ENCODE measurements around the gene ICAM5.
A peak's percentile ranks its signal among the peaks of the same experiment; 100 is the strongest.
"Not testable (repeated sequence)": the region's sequence is repeated elsewhere in the genome, so short reads cannot be mapped to it uniquely, and the experiment has no call there.

Gene ICAM5, protein sequence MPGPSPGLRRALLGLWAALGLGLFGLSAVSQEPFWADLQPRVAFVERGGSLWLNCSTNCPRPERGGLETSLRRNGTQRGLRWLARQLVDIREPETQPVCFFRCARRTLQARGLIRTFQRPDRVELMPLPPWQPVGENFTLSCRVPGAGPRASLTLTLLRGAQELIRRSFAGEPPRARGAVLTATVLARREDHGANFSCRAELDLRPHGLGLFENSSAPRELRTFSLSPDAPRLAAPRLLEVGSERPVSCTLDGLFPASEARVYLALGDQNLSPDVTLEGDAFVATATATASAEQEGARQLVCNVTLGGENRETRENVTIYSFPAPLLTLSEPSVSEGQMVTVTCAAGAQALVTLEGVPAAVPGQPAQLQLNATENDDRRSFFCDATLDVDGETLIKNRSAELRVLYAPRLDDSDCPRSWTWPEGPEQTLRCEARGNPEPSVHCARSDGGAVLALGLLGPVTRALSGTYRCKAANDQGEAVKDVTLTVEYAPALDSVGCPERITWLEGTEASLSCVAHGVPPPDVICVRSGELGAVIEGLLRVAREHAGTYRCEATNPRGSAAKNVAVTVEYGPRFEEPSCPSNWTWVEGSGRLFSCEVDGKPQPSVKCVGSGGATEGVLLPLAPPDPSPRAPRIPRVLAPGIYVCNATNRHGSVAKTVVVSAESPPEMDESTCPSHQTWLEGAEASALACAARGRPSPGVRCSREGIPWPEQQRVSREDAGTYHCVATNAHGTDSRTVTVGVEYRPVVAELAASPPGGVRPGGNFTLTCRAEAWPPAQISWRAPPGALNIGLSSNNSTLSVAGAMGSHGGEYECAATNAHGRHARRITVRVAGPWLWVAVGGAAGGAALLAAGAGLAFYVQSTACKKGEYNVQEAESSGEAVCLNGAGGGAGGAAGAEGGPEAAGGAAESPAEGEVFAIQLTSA

DNA sequence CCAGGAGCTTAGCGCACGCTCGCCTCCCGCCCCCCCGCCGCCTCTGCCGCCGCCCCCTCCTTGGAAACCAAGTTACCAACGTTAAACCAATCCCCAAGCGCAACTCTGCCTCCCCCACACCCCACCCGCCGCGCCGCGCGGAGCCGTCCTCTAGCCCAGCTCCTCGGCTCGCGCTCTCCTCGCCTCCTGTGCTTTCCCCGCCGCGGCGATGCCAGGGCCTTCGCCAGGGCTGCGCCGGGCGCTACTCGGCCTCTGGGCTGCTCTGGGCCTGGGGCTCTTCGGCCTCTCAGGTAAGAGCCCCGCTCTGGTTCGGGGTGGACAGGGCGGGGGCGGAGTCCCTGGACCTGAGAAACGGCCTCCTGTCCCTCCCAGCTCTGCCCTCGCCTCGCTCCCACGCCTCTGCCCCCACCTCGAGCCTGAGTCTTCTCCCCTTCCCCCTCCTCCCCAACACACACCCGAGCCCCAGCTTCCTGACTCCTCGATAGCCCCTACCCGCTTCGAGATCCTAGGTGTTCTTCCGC, at the start of gene ICAM5:
ICAM5 (plus strand) TSS at position 117 of the 521 bp plus-strand sequence; CDS start at position 209, 92 bp downstream.
- DNase-seq, result no peak
- peak within 1 kb of the TSS; percentile 32 for H3K4me3 ChIP-seq (ENCODE audit: low read depth, low read length)
- H3K27me3 ChIP-seq (replicated peaks), result peaks cover 47% of the 10 kb centered on the region

DNA sequence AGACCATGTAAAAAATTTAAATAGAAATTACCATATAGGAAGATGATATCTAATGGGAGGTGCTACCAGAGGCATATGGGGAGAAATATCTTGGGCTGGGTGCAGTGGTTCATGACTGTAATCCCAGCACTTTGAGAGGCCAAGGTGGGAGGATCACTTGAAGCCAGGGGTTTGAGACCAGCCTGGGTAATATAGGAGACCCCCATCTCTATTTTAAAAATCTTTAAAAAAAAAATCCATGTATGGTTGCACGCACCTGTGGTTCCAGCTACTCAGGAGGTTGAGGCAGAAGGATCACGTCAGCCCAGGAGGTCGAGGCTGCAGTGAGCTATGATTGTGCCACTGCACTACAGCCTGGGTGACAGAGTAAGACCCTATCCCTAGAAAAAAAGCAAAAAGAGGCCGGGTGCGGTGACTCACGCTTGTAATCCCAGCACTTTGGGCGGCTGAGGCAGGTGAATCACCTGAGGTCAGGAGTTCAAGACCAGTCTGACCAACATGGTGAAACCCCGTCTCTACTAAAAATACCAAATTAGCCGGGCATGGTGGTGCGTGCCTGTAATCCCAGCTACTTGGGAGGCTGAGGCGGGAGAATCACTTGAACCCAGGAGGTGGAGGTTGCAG, 47.8 kb upstream of the ICAM5 start:
- in situ Hi-C loops (cut with HindIII; ENCODE audit: low pct_ligation_motif_present, low sequenced_read_pairs); H3K27ac ChIP-seq; DNase-seq; H3K4me3 ChIP-seq (ENCODE audit: low read depth, low read length); H3K27me3 ChIP-seq (replicated peaks); H3K36me3 ChIP-seq (replicated peaks): not testable (repeated sequence)

More for the DNA sequence above, at the start of gene ICAM5:
- Histone ChIP-seq H3K27ac (no peak within 1 kb of the TSS), H3K36me3 (replicated peaks) (peaks cover 9% of the 10 kb centered on the region)
- TF ChIP-seq CTCF (IDR thresholded peaks at IDR 0.05; ENCODE audit: low read depth, low read length, missing control alignments), result no peak
- in situ Hi-C loops (cut with HindIII; ENCODE audit: low pct_ligation_motif_present, low sequenced_read_pairs), result no loop called here

GRCh38 chr19:10243606-10244005, 46.1 kb upstream of the ICAM5 start:
- TF ChIP-seq CTCF (IDR thresholded peaks at IDR 0.05; ENCODE audit: low read depth, low read length, missing control alignments), result no peak
- H3K27me3 ChIP-seq (replicated peaks), result no peaks in the 10 kb centered on the region
- no peaks in the 10 kb centered on the region for H3K36me3 ChIP-seq (replicated peaks)
- H3K27ac ChIP-seq, result no peak overlapping the region
- H3K4me3 ChIP-seq (ENCODE audit: low read depth, low read length), result no peak overlapping the region
- no peak for DNase-seq
- in situ Hi-C loops (cut with HindIII; ENCODE audit: low pct_ligation_motif_present, low sequenced_read_pairs), result no loop called here

GRCh38 chr19:10245189-10245939, 44.4 kb upstream of the ICAM5 start:
- DNase-seq, result no peak
- Histone ChIP-seq H3K36me3 (replicated peaks) (no peaks in the 10 kb centered on the region), H3K4me3 (ENCODE audit: low read depth, low read length) (no peak overlapping the region), H3K27ac (no peak overlapping the region), H3K27me3 (replicated peaks) (no peaks in the 10 kb centered on the region)
- TF ChIP-seq CTCF (IDR thresholded peaks at IDR 0.05; ENCODE audit: low read depth, low read length, missing control alignments), result no peak
- in situ Hi-C loops (cut with HindIII; ENCODE audit: low pct_ligation_motif_present, low sequenced_read_pairs), result no loop called here

- no peak overlapping the region for H3K27ac ChIP-seq
- in situ Hi-C loops (cut with HindIII; ENCODE audit: low pct_ligation_motif_present, low sequenced_read_pairs), result no loop called here
Measured at GRCh38 chr19:10246511-10246910, 43.2 kb upstream of the ICAM5 start.

More at GRCh38 chr19:10246511-10246910, 43.2 kb upstream of the ICAM5 start:
- no peaks in the 10 kb centered on the region for H3K36me3 ChIP-seq (replicated peaks)
- no peaks in the 10 kb centered on the region for H3K27me3 ChIP-seq (replicated peaks)
- no peak overlapping the region for H3K4me3 ChIP-seq (ENCODE audit: low read depth, low read length)
- TF ChIP-seq CTCF (IDR thresholded peaks at IDR 0.05; ENCODE audit: low read depth, low read length, missing control alignments), result no peak
- DNase-seq, result no peak

All from brain microvascular endothelial cell (primary cell).